Skin of body (tissue), 2 donors: ENCODE data around the gene ELOVL2. TPM values are rescaled to one million over a fixed set of nuclear protein-coding genes. Genes with fewer than 3 reads are reported as not detected.

Source experiments
- DNase-seq: peaks from one replicate; lab custom pipeline; 2025; lab: John Stamatoyannopoulos, UW
- total RNA-seq: library from RNA; depleted of rRNA; stranded (reverse); fragments of >200 nt; gene quantifications from one replicate; pipeline ENCODE4 v1.2.3, GENCODE V29; 2014

The ELOVL2 gene
- total RNA-seq, 1 donor from 2014 or later: 0.59 TPM

- no peak for DNase-seq
Measured at GRCh38 chr6:11058406-11058805, 14.3 kb upstream of the ELOVL2 start.

GRCh38 chr6:11056871-11057270 lies 12.8 kb upstream of the ELOVL2 start:
- no peak for DNase-seq

GRCh38 chr6:11055127-11055627 lies 11.1 kb upstream of the ELOVL2 start:
- no peak for DNase-seq

- DNase-seq: no peak
Measured at GRCh38 chr6:11054722-11055121, 10.6 kb upstream of the ELOVL2 start.

- DNase-seq: no peak
Measured at GRCh38 chr6:11053307-11053706, 9.2 kb upstream of the ELOVL2 start.

- no peak for DNase-seq
Measured at GRCh38 chr6:11050731-11051130, 6.6 kb upstream of the ELOVL2 start.

GRCh38 chr6:11044712-11045167 lies 635 bp upstream of the ELOVL2 start:
- DNase-seq: no peak

GRCh38 chr6:11043378-11043960 lies 636 bp downstream of the ELOVL2 start:
- no peak for DNase-seq

GRCh38 chr6:11042750-11043377 lies 1.2 kb downstream of the ELOVL2 start:
- DNase-seq: no peak

GRCh38 chr6:11042025-11042749 lies 1.9 kb downstream of the ELOVL2 start:
- no peak for DNase-seq

GRCh38 chr6:11040134-11040533 lies 4.0 kb downstream of the ELOVL2 start:
- DNase-seq: no peak

GRCh38 chr6:11039040-11039439 lies 5.1 kb downstream of the ELOVL2 start:
- DNase-seq: no peak

GRCh38 chr6:11036977-11037430 lies 7.1 kb downstream of the ELOVL2 start:
- no peak for DNase-seq

- DNase-seq: no peak
Measured at GRCh38 chr6:11036351-11036740, 7.8 kb downstream of the ELOVL2 start.

GRCh38 chr6:11035616-11036350 lies 8.3 kb downstream of the ELOVL2 start:
- DNase-seq: no peak

- DNase-seq: no peak
Measured at GRCh38 chr6:11033825-11034224, 10.3 kb downstream of the ELOVL2 start.

- DNase-seq: no peak
Measured at GRCh38 chr6:11030904-11031303, 13.2 kb downstream of the ELOVL2 start.

GRCh38 chr6:11028959-11029358 lies 15.1 kb downstream of the ELOVL2 start:
- DNase-seq: no peak

GRCh38 chr6:11027565-11028110 lies 16.5 kb downstream of the ELOVL2 start:
- DNase-seq: no peak

- peak; percentile 4 for DNase-seq
Measured at GRCh38 chr6:11025921-11026635, 18.0 kb downstream of the ELOVL2 start.

- no peak for DNase-seq
Measured at GRCh38 chr6:11025130-11025529, 19.0 kb downstream of the ELOVL2 start.
